DND-41 (cell line): ENCODE data around the gene TCF25.
"Not testable (repeated sequence)": the region's sequence is repeated elsewhere in the genome, so short reads cannot be mapped to it uniquely, and the experiment has no call there.

Experiments used
- ATAC-seq: fragments of 200-7000 bp; cut with Tn5 transposase; 3 replicates; pipeline ENCODE4 v1.9.1; 2021; ENCODE audit warnings: low read depth; ENCODE audit not compliant: insufficient read depth
- DNase-seq: peaks from one replicate; pipeline ENCODE4 v3.0.0-alpha.2; 2020
- H2AFZ ChIP-seq: 2 replicates; pipeline ENCODE4 v1.6.0; 2012; ENCODE audit warnings: low read depth, low read length
- H3K27ac ChIP-seq: 2 replicates; pipeline ENCODE4 v1.5.1; 2012; ENCODE audit warnings: low read length, inconsistent platforms
- H3K27me3 ChIP-seq: fragments of 200-600 bp; sonication (generic); 2 replicates; pipeline ENCODE4 v1.6.0; 2012; ENCODE audit warnings: low read length, mild to moderate bottlenecking, inconsistent platforms; ENCODE audit not compliant: insufficient read depth, poor library complexity
- H3K36me3 ChIP-seq: 2 replicates; pipeline ENCODE4 v1.5.1; 2012; ENCODE audit warnings: low read length, inconsistent platforms; ENCODE audit not compliant: insufficient read depth
- H3K4me1 ChIP-seq: 2 replicates; pipeline ENCODE4 v1.5.1; 2012; ENCODE audit warnings: mild to moderate bottlenecking, low read length; ENCODE audit not compliant: insufficient read depth
- H3K4me2 ChIP-seq: 2 replicates; pipeline ENCODE4 v1.6.0; 2012; ENCODE audit warnings: mild to moderate bottlenecking, moderate library complexity, low read length, inconsistent platforms; ENCODE audit not compliant: insufficient read depth
- H3K4me3 ChIP-seq, 2 experiments: fragments of 200-600 bp in 1 of 2; shearing (Covaris generic) in 1 of 2; 2 replicates each; pipeline ENCODE4 v1.5.1; 2012 to 2016; ENCODE audit warnings: inconsistent platforms in 2 of 2, low read length in 2 of 2, mild to moderate bottlenecking in 2 of 2, low read depth in 1 of 2, moderate library complexity in 1 of 2
- H3K79me2 ChIP-seq: 2 replicates; pipeline ENCODE4 v1.6.0; 2012; ENCODE audit warnings: low read length, inconsistent platforms; ENCODE audit not compliant: insufficient read depth
- H3K9ac ChIP-seq: 2 replicates; pipeline ENCODE4 v1.6.0; 2012; ENCODE audit warnings: low read depth, mild to moderate bottlenecking, inconsistent platforms, low read length, moderate library complexity
- H3K9me3 ChIP-seq: 2 replicates; pipeline ENCODE4 v1.5.1; 2012; ENCODE audit warnings: low read length, moderate library complexity, mild to moderate bottlenecking, inconsistent platforms; ENCODE audit not compliant: insufficient read depth, severe bottlenecking
- H4K20me1 ChIP-seq: 2 replicates; pipeline ENCODE4 v1.6.0; 2012; ENCODE audit warnings: low read length; ENCODE audit not compliant: insufficient read depth
- EZH2 ChIP-seq: IDR thresholded peaks from 3 replicates; pipeline ENCODE4 v1.6.1; 2012; ENCODE audit warnings: borderline replicate concordance, low read depth, mild to moderate bottlenecking, moderate library complexity, low read length, inconsistent platforms; ENCODE audit not compliant: severe bottlenecking
- TF ChIP-seq, protein P1 (sequence below): IDR thresholded peaks from 2 replicates; pipeline ENCODE4 v1.5.1; 2012; ENCODE audit warnings: borderline replicate concordance, low read length, moderate library complexity, mild to moderate bottlenecking; ENCODE audit not compliant: poor library complexity, severe bottlenecking; ENCODE audit errors: extremely low read depth

Gene TCF25

DNA sequence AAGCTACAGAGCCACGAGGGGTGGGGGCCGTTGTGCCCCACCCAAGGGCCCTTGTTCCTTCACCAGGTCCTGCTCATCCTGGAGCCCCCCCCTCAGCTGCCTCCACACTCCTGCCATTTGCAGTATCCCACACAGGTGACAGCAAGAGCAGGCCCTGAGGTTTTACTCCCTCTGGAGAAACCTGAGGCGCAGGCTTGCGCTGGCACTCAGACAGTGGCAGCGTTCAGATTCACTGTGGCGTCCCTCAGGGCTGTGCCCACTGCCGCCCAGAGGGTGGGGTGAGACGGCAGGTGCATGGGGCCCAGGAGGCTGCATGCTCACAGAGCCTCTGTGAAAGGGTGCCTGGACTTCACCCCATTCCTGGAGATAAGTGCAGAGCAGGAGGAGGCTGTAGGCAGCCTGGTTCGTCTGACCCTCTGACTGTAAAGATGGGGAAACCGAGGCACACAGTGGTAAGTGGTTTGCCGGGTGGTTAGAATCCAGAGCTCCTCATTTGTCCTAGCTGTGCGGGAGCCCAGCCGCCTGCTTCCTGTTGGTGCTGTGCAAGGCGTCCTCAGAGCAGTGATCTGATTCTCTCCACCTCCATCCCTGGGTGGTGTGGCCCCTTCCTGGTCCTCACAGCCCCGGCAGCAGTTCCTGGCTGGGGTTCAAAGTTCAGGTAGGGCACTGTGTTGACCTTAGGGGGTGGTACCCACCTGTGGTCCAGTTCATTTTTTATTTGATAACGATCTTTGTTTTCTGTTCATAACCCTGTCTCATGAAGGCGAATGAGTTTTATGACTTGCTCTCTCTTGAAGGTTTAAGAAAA is 43.6 kb upstream of the TCF25 start:
- Histone ChIP-seq H3K36me3 (no peaks in the 10 kb centered on the region), H2AFZ (no peak overlapping the region), H3K4me1 (peaks cover 11% of the 10 kb centered on the region), H3K9ac (no peak overlapping the region), H3K4me2 (no peak overlapping the region), H3K4me3 (no peak overlapping the region), H3K79me2 (no peaks in the 10 kb centered on the region), H3K27me3 (no peaks in the 10 kb centered on the region), H3K27ac (no peak overlapping the region), H3K9me3 (no peaks in the 10 kb centered on the region), H4K20me1 (peaks cover 36% of the 10 kb centered on the region)
- DNase-seq (no peak), ATAC-seq (no peak)
- TF ChIP-seq, protein P1, sequence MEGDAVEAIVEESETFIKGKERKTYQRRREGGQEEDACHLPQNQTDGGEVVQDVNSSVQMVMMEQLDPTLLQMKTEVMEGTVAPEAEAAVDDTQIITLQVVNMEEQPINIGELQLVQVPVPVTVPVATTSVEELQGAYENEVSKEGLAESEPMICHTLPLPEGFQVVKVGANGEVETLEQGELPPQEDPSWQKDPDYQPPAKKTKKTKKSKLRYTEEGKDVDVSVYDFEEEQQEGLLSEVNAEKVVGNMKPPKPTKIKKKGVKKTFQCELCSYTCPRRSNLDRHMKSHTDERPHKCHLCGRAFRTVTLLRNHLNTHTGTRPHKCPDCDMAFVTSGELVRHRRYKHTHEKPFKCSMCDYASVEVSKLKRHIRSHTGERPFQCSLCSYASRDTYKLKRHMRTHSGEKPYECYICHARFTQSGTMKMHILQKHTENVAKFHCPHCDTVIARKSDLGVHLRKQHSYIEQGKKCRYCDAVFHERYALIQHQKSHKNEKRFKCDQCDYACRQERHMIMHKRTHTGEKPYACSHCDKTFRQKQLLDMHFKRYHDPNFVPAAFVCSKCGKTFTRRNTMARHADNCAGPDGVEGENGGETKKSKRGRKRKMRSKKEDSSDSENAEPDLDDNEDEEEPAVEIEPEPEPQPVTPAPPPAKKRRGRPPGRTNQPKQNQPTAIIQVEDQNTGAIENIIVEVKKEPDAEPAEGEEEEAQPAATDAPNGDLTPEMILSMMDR = no peak

DNA sequence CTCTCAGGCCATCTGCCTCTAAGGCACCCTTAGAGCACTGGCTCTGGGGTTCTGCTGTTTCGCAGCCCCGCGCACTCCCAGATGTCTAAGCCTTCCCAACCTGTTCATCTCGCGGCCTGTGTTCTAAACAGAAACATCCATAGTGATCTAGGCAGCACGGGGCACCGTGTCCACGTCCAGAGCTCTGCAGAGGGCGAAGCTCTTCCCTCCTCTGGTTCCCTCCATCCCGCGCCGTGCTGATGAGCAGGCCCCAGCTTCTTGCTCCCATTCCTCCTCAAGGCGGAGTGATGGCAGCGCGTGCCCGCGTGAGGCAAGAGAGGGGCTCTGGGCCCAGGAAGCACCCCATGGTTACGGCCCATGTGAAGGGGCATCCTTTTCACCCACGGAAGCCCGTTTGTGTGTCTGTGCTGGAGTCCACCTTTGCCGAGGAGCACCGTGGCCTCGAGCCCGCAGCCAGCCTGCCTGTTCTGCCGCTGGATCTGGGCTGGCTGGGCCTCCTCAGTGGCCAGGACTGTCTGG is 41.5 kb upstream of the TCF25 start:
- no peak for ATAC-seq
- Histone ChIP-seq H3K9ac (no peak overlapping the region), H3K4me3 (no peak overlapping the region), H3K27ac (no peak overlapping the region), H2AFZ (no peak overlapping the region), H3K79me2 (no peaks in the 10 kb centered on the region), H3K9me3 (no peaks in the 10 kb centered on the region), H3K36me3 (no peaks in the 10 kb centered on the region), H3K4me1 (peaks cover 11% of the 10 kb centered on the region), H3K4me2 (no peak overlapping the region), H4K20me1 (peaks cover 33% of the 10 kb centered on the region), H3K27me3 (no peaks in the 10 kb centered on the region)
- DNase-seq = no peak
- TF ChIP-seq EZH2 = no peak
- TF ChIP-seq, protein P1 = no peak

DNA sequence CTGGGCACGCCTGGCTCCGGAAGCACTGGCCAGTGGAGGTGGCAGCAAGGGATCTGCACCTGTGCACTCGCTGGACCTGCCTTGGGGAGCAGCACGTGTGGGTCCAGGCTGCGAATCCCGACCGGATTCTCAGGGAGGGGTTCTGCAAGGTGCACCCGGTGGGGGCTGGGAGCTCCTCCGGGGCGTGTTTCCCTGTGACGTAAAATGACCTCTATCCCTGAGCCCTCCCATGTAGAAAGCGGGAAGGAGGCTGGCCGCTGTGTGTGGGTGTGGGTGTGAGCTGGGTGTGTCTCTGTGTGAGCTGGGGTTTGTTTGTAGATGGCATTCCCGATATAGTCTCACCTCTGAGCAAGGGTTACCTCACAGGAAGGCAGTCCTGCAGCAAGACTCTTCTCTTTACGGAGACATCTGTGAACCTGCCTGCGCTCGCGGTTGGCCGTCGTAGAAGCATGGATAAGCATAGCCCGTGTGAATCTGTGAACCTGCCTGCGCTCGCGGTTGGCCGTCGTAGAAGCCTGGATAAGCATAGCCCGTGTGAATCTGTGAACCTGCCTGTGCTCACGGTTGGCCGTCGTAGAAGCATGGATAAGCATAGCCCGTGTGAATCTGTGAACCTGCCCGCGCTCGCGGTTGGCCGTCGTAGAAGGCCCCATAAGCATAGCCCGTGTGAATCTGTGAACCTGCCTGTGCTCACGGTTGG is 39.6 kb upstream of the TCF25 start:
- peaks cover 20% of the 10 kb centered on the region for H4K20me1 ChIP-seq
- not testable (repeated sequence) for DNase-seq, H3K27ac ChIP-seq, H3K79me2 ChIP-seq, H3K4me2 ChIP-seq, H3K9ac ChIP-seq, ATAC-seq, H3K36me3 ChIP-seq, H3K9me3 ChIP-seq, H3K4me3 ChIP-seq, H2AFZ ChIP-seq, H3K27me3 ChIP-seq
- H3K4me1 ChIP-seq = peaks cover 18% of the 10 kb centered on the region

DNA sequence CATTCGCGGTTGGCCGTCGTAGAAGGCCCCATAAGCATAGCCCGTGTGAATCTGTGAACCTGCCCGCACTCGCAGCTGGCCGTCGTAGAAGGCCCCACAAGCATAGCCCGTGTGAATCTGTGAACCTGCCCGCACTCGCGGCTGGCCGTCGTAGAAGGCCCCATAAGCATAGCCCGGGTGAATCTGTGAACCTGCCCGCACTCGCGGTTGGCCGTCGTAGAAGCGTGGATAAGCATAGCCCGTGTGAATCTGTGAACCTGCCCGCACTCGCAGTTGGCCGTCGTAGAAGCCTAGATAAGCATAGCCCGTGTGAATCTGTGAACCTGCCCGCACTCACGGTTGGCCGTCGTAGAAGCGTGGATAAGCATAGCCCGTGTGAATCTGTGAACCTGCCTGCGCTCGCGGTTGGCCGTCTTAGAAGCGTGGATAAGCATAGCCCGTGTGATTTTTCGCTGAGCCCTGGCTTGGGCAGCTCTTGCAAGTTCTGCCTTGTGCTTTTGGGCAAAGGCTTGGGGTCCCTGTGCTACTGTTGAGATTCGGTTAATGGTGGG is 38.5 kb upstream of the TCF25 start:
- H2AFZ ChIP-seq, H3K36me3 ChIP-seq, H3K27ac ChIP-seq, H3K4me3 ChIP-seq, H3K4me2 ChIP-seq, ATAC-seq, DNase-seq, H3K9me3 ChIP-seq, H3K27me3 ChIP-seq, H3K9ac ChIP-seq, H4K20me1 ChIP-seq, H3K79me2 ChIP-seq: not testable (repeated sequence)
- H3K4me1 ChIP-seq = peaks cover 18% of the 10 kb centered on the region

DNA sequence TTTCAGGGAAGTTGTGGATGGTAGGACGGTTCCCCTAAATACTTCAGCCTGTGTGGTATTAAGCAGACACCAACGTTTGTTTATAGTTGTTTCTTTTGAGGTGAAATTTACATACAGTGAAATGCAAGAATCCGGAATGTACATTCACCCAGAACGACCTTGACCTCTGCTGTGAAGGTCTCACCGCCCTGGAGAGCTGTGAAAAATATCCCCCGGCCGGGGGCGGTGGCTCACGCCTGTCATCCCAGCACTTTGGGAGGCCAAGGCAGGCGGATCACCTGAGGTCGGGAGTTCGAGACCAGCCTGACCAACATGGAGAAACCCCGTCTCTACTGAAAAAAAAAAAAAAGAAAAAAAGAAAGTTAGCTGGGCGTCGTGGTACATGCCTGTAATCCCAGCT is 36.9 kb upstream of the TCF25 start:
- H3K36me3 ChIP-seq, H4K20me1 ChIP-seq, H2AFZ ChIP-seq, H3K4me3 ChIP-seq, H3K9me3 ChIP-seq, H3K4me2 ChIP-seq, H3K79me2 ChIP-seq, DNase-seq, ATAC-seq, H3K27me3 ChIP-seq, H3K27ac ChIP-seq, H3K9ac ChIP-seq: not testable (repeated sequence)
- H3K4me1 ChIP-seq = peaks cover 18% of the 10 kb centered on the region
